AG09319 (cell line): Measurements from ENCODE around the gene CFAP99.
A peak's percentile ranks its signal among the peaks of the same experiment; 100 is the strongest.

Experiments
- DNase-seq: peaks from one replicate; pipeline ENCODE4 v3.0.0-alpha.2; 2010; ENCODE audit warnings: low read depth; ENCODE audit errors: extremely low read depth
- TF ChIP-seq, protein P1 (sequence below): IDR thresholded peaks from 2 replicates; pipeline ENCODE4 v1.5.1; 2011; ENCODE audit warnings: low read depth, mild to moderate bottlenecking, inconsistent platforms, low read length, moderate library complexity

CFAP99 gene

DNA sequence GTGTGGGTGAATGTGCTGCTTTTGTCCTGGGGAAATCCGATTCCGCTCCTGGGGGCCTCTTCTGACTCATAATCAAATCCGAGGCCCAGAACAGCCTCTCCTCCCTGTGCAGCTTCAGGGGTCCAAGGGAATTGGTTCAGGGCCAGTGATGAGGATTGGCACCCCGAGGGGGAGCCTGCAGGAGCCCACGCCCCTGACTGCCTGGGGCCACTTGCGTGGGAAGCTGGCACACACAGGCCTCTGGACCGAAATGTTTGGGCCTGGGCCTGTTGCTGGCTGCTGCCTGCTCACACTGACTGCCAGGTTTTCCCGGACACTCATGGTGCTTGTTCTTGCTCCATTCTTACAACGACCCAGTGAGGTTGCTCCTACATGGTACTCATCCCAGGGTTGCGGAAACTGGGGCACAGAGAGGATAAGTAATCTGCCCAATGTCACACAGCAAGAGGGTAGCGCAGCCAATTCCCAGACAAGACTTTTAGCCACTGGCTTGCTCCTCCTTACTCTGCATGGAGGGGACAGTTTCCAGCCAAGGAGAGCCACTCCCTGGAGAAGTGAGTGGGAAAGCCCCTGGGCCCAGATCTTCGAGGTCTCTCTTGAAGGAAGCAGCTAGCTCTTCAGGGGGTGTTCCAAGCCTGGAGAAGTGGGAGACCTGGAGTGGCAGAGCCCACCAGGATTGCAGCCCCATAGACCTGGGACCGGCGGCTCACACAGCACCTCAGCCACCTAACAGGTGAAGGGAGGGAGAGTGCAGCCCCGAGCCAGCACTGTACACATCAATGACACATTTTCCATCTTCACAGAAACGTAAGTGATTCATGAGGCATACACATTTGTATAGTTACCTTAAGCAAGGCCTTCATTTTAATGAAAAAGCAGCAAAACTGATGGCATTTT lies 20.3 kb downstream of the CFAP99 start:
- no peak for DNase-seq
- TF ChIP-seq, protein P1, sequence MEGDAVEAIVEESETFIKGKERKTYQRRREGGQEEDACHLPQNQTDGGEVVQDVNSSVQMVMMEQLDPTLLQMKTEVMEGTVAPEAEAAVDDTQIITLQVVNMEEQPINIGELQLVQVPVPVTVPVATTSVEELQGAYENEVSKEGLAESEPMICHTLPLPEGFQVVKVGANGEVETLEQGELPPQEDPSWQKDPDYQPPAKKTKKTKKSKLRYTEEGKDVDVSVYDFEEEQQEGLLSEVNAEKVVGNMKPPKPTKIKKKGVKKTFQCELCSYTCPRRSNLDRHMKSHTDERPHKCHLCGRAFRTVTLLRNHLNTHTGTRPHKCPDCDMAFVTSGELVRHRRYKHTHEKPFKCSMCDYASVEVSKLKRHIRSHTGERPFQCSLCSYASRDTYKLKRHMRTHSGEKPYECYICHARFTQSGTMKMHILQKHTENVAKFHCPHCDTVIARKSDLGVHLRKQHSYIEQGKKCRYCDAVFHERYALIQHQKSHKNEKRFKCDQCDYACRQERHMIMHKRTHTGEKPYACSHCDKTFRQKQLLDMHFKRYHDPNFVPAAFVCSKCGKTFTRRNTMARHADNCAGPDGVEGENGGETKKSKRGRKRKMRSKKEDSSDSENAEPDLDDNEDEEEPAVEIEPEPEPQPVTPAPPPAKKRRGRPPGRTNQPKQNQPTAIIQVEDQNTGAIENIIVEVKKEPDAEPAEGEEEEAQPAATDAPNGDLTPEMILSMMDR: no peak

DNA sequence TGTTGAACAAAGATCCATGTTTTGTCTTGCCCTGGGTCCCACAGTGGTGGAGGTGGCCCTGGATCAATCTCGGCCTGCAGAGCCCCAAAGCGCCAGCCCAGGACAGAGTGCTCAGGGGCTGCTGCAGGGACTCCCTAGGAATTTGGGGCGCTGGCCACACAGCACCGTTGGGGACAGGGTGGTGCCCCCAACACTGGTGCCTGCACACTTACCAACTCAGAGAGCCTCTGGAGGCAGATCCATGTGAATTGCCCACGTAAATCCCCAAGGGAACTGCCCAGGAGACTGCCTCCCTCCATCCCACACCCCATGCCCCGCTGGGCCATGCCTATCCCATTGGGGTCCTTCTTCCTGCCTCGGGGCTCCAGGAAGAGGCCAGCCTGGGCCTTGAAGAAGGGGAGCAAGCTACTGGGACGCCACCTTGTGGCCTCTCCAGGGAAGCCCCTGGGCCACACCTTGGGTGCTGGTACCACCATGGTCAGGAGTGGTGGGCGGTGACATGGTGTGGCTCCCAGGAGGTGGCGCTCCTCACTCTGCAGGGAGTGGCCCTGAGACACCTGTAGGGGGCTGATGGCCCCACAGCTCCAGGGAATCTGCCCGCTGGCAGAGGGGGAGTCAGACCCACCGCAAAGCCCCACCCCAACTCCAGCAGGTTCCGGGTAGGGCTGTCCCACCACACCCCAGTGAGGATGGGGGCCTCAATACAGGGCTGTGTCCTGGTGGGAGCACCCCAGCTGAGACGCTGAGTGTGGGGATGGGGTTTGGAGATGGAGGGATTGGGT lies 22.8 kb downstream of the CFAP99 start:
- TF ChIP-seq, protein P1: peak; percentile 73
- no peak for DNase-seq

DNA sequence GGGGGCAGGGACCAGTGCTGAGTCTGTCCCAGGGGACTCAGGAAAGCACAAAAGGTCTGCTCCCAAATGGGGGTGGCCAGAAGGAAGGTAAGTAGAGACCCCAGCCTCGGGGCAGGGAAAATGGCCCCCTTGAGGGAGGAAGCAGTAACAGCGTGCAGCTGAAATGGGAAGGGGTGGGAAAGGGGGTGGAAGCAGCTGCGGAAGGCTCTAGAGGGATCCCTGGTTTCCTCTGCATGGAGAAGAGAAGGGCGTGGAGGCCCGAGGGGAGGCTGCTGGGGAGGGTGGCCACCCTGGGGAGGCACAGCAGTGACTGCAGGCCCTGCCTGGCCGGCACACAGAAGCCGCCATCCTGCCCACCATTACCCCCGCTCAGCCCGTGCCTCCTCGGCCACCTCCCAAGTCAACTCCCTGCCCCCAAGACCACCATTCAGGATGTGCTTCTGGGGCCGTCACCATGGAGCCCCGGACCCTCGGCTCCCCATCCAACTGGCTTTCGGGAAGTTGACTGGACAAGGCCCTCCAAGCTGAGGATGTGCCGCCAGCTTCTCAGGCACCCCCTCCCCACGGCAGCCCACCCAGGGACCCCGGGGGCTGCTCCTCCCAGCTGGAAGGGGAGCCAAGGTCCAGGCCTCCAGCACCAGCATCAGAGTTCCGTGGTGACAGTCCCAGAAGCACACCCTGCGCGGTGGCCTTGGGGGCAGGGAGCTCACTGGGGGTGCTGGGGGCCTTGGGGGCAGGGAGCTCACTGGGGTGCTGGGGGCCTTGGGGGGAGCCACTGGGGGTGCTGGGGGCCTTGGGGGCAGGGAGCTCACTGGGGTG lies 23.6 kb downstream of the CFAP99 start:
- TF ChIP-seq, protein P1: no peak
- DNase-seq: no peak

DNA sequence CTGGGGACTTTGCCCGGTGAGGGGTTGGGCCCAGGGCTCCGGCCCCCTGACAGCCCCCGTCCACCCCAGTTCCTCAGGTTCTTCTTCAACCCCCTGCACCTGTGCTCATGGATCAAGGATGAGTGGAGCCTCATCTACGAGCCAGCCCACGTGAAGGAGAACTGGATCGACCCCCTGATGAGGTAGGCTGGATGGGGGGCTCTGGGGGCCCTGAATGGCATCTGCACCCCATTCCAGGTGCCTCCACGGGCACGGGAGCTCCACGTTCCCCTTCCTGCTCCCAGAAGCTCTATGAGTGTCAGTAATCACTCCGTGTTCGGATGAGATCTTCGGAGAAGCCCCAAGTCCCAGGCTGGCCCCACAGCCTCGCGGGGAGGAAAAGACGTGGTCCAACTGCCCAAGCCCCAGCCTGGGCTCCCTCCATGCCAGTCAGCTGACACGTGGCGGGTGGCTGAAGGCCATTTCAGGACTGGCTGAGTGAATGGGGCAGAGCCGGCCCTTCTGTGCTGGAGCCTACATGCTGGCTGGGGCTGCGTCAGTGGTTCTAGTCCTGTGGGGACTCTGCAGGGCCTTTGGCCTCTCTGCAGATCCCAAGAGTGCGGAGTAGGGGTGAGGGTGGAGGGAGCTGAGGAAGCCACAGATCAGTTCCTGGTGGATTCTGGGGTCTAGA lies 24.4 kb downstream of the CFAP99 start:
- TF ChIP-seq, protein P1: no peak
- no peak for DNase-seq

DNA sequence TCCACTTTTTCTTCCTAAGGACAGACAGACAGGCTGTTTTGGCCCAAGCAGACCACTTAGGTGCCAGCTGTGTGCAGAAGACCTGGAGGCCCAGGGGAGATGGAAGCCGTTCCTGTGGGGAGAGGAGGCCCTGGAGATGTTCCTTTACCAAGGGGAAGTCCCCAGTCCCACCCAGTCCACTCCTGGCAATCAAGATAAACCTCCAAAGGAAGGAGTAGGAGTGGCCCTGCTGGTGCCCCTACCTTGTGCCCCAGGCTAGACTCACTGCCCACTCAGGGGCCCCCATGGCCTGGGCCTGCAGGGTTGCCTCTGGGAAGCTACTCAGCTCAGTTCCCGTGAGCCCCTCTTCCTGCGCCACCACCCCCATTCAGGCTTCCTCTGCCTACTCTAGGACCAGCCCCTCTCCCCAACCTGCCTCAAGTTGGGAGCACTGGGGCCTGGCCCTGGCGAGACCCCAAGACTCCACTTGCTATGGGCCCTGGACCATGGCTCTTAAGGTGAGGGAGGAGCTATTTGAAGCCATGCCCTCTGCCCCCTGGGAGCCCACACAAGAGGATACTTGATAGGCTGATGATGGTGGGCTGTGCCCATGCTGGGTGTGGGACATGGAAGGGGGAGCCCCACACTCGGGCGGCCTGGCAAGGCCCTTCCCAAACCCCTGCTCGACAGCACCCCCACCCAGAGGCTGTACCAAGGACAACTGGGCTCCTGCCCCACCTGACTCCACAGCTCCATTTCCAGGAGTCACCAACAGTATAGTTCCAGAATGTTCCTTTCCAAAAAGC lies 25.4 kb downstream of the CFAP99 start:
- no peak for DNase-seq
- TF ChIP-seq, protein P1: no peak

DNA sequence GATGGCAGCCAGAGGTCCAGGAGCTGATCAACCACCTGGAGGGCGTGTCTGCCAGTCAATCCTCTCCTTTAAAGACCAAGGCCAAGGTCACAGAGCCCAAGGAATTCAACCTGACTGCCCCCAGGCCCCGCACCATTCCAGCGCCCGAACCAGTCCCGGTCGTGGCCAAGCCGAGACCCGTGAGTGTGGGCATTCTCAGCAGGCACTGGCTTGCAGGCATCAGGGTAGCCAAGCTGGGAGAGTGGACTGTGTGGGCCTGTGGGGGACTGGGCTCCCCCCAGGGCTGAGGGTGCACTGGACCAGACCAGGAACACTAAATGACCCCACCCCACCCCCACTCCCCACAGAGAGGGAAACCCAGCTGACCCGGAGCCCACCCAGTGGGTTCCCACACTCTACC lies 26.4 kb downstream of the CFAP99 start:
- no peak for DNase-seq
- TF ChIP-seq, protein P1: no peak
